GM19240 (cell line): ENCODE measurements around the gene CHEK1.
"Not testable (repeated sequence)": the region's sequence is repeated elsewhere in the genome, so short reads cannot be mapped to it uniquely, and the experiment has no call there.

Experiments used
- DNase-seq: peaks from one replicate; pipeline ENCODE4 v3.0.0; 2011; ENCODE audit warnings: low spot score; ENCODE audit not compliant: insufficient read length

CHEK1 gene

DNA sequence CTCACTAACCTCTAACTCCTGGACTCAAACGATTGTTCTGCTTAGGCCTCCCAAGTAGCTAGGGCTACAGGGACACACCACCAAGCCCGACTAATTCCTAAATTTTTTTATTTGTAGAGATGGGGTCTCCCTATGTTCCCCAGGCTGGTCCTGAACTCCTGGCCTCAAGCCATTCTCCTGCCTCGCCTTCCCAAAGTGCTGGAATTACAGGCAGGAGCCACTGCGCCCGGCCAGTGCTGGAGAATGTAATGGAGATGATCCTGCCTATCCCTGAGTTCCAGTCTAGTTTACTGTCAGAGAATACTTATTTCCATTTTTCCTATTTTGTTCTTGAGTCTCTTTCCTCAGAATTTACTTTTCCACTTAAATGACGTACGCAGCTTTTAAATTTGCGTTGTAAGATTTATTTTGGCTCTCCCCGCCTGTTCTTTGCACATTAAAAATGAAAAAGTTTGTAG, at the start of gene CHEK1:
CHEK1 (plus strand) TSS at position 408 of the 458 bp plus-strand sequence. CDS start 1,606 bp downstream, outside the sequence.
- DNase-seq = no peak

DNA sequence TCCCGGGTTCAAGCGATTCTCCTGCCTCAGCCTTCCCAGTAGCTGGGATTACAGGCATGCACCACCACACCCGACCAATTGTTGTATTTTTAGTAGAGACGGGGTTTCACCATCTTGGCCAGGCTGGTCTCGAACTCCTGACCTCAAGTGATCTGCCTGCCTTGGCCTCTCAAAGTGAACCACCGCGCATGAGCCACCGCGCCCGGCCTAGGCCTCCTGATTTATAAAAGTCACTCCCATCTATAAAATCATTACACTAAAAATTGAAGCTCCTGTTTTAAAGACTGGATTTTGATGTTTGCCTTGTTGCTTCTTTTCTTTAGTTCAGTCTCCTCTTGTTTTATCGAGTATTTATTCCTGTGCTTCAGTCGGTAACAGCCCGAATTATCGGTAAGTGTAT, 47.8 kb upstream of the CHEK1 start:
- DNase-seq = not testable (repeated sequence)

DNA sequence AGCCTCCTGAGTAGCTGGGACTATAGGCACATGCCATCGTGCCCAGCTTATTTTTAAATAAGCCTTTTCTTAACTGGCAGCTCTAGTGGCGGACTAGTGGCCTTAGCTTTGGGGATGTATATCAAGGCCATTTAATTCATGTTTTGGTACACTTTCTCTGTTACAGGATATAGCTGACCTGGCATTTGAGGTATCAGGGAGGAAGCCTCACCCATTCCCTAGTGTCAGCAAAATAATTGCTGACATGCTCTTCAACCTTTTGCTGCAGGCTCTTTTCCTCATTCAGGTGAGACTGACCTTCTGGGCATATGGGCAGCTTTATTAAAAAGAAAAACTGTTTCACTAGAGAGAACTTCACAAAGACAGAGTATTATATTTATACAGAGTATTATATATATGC, 46.2 kb upstream of the CHEK1 start:
- DNase-seq = no peak

DNA sequence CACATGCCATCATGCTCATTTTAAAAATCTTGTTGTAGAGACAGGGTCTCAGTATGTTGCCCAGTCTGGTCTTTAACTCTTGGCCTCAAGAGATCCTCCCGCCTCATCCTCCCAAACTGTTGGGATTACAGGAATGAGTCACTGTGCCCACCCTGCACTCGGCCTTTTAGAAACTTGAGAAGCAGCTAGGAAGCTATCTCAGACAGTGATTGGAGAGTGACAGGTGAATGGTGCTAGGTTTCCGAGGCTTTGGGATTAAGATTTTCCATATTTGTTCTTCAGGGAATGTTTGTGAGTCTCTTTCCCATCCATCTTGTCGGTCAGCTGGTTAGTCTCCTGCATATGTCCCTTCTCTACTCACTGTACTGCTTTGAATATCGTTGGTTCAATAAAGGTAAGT, 45.2 kb upstream of the CHEK1 start:
- DNase-seq = no peak

DNA sequence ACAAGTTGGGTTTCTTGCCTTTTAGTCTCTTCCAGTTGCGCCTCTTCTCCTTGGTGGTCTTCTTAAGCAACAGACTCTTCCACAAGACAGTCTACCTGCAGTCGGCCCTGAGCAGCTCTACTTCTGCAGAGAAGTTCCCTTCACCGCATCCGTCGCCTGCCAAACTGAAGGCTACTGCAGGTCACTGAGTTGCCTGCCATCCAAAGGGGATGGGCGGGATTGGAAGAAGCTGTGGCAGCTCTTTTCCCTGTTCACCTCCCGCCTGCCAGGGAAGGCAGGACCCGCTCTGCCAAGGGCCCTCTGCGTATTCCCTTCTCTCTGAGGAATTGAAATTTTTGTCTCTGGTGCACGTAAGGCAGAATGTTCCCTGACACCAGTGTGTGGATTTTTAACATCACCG, 41.5 kb upstream of the CHEK1 start:
- DNase-seq = no peak

DNA sequence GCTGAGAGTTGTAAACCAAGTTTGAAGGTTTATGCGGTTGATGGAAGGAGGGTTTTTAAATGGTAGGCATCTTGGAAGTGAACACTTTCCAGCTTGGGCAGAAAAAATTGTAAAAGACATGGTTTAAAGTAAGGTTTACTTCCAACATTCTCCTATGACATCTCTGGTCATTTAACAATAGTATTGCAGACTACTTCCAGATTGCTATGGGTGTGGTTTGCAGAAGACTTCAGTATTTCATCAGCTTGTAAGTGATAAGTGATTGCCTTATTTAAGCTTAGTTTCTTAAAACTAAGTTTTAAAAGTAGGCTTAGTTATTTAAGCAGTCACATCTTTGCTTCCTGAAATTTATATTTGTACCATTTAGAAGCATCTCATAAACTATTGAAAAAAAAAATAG, 39.5 kb upstream of the CHEK1 start:
- DNase-seq = no peak

DNA sequence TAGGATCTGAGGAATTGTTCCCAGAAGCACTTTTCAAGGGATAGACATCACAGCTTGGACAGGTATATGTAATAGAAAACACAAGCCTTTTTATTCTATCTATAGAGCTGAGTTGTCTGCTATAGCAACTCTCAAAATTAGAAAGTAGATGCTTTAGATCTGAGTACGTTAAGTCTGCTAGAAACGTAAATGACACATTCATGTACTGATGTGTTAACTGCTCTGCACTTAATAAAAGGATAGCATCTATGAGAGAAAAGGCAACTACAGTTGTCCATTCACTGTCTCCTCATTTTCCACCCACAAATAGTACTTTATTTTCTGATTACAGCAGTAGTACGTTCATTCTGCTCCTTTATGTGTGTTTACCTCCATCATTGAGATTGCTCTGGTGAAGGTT, 38.3 kb upstream of the CHEK1 start:
- DNase-seq = no peak

DNA sequence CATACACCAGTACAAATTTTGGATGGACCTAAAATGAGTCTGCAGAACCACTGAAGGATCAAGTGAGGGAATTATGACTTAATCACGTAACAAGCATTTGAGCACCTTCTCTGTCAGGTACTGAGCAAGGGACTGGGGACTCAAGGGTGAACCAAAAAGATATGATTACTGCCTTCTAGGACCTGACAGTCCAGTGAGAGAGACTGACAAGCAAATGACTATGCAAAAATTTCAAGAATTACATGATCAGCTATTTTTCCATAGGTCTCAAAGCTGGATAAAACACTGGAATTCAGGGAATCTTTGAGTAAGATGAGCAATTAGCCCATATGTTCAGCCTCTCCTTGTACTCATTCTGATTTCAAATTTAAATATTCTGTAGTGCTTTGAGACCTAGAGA, 37.5 kb upstream of the CHEK1 start:
- DNase-seq = no peak

DNA sequence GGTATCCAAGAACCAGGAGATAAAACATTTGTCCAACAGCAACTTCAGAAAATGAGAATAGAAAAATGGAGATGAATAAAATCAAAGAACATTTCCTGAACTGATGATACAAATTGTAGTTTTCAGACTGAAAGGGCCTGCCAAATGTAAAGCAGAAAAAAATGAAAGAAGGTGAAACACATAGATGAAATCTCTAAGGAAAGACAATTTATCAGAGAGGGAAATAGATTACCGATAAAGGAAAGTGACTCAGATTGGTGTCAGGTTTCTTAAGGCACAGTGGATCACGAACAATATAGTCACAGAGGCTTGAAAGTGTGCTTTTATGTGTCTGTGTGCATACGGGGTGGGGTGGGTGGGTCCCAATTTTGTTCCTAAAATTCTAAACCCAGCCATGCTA, 36.5 kb upstream of the CHEK1 start:
- no peak for DNase-seq

DNA sequence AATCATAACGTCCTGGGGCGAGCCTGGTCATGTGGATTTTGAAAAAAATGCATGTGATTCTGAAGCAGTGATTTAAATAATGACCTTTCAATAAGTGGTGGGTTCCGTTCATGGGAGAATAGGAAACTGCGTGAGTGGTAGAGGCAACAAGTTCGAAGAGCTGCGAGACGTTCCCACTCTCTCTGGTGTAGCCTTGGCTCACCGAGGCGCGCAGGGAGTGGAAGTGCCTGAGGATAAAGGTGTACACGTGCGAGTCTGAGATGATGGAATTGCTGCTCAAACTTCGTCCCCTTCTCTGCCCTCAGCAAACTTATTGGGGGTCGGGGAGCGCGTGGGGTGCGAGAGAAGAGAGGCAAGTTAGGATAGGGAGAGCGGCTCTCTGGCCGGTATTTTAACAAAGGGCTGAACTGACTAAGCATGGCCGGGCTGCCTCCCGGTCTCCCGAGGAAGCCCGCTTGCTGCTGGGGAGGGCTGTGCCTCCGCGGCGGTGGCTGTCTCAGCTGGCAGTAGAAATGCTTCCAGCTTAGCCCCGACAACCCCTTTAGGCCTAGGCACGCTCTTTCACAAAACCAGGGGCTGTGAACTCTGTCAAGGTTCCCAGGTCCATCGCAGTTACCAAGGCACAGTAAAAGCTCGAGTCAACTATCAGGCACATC, 33.2 kb upstream of the CHEK1 start:
- DNase-seq = no peak

DNA sequence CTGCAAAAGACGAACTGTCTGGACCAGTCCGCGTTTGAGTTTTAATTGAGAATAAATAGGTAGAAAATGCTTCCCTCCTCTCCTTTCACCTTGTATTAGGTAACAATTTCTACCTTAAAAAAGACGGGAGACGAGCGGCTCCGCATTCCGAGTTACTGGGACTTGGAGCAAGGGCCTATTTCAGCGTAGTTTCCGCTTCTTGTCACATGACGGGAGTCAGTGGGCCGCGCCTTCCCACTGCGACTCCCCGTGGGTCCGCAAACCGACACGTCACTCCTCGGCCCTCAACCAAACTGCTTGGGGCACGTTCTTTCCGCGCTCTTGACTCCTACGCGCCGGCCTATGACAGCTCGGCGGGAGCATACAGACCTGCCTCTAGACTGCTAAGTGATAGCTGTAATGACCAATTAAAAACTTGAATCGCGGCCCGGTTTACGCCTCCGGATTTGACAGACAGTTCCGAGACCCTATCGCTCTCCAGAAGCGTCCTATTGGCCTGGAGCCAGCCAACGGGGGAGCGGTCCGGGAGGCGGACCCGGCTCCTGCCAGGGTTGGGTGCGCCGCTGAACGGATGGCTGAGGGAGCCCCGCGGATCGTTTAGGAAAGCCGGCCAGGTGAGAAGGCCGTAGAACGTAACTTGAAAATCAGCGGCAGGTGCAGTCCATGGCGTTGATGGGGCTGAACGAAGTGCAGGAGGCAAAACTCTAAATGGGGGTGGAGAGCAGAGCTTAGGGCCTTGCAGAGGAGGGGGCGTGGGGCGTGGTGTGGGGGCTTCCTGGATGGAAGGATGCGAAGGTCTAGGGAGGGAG, 32.5 kb upstream of the CHEK1 start, which contains the start of gene STT3A:
STT3A (plus strand) TSS at position 548 of the 809 bp plus-strand sequence. CDS start 3,064 bp downstream, outside the sequence.
- peak; percentile 89 for DNase-seq

DNA sequence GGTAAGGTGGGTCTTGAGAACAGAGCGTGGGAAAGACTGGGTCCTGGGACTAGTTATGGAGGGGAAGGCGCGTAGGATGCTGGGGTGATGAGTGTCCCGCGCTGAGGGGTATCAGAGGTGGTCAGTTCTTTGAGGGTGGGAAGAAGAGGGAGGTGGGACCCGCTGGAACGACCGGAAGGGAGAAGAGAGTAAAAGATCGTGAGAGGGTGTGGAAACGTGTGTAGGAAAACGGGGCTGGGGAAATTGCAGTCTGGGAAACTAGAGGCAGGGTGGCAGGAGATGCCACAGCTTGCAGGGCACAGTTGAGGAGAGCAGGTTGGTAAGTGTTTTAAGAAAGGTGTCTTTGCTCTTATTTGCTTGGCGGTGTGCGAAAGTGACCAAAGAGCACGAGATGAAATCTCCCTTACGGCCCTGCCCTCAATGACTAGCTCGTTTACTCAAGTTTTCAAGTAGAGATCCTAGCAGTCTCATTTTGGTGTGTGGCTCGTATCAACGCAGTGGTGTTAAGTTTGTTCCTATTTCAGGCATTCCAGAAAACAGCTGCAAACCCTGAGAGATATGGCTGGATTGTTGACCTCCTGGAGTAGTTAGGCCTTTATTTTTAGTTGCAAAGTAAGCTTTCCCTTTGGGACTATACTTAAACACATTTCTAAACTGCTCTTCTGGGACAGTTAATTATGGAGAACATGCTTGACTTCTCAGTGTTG, 31.7 kb upstream of the CHEK1 start:
- no peak for DNase-seq

DNA sequence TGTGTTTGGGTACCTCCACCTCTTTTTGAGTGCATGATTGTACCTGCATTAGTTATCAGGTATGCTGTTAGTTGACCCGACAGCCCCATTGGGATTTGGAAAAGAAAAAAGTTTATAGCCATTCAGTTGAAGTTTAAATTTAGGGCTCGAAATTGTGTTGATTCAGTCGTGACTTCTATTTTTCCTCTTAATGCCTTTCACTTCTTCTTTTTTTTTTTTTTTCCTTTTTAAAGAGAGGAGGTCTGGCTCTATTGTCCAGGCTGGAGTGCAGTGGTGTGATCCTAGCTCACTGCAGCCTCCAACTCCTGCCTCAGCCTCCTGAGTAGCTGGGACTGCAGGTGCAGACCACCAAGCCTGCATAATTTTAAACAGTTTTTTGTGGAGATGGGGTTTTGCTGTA, 30.0 kb upstream of the CHEK1 start:
- no peak for DNase-seq

DNA sequence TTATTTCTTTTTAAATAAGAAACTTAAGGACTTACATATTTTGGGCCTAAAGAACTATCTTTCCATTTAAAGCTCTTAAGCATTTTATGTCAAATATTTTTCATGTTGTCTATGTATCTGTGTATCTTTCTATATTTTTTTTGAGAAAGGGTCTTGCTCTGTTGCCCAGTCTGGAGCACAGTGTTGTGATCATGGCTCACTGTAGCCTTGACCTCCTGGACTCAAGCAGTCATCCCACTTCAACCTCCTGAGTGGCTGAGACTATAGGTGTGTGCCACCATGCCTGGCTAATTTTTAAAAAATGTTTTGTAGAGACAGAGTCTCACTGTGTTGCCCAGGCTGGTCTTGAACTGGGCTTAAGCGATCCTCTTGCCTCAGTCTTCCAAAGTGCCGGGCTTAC, 24.3 kb upstream of the CHEK1 start:
- no peak for DNase-seq

DNA sequence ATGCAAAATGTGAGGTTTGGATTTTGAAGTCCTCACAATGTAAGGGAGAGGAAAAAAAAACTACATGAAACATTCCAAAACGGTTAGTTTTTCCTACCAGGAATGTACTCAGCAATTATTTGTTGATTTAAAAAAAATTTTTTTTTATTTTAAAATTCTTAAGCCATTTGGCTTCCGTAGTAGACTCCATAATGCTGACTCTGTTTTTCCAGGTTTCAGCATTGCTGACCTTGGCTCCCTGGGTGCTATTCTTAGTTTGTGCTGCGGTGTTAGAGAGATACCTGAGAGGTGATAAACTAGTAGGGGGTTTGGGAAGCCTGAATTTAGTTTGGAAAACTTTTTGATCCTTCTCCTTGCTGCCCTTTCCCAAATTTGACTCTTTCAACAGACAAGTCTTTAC, 21.8 kb upstream of the CHEK1 start:
- DNase-seq = no peak

DNA sequence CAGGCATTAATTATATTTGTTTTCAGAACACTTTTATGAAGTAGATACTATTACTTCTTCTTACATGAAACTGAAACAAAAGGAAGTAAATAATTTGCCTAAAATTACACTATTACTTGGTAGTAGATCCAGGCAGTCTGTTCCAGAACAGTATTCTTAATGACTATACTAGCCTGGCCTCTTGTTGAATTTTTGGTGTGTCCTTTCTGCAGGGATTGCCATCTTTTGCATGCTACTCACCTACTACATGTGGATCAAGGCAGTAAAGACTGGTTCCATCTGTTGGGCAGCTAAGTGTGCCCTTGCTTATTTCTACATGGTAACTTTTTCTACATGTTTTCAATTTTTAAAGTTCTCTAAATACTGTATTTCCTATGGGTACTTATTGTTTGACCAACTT, 19.5 kb upstream of the CHEK1 start:
- no peak for DNase-seq

DNA sequence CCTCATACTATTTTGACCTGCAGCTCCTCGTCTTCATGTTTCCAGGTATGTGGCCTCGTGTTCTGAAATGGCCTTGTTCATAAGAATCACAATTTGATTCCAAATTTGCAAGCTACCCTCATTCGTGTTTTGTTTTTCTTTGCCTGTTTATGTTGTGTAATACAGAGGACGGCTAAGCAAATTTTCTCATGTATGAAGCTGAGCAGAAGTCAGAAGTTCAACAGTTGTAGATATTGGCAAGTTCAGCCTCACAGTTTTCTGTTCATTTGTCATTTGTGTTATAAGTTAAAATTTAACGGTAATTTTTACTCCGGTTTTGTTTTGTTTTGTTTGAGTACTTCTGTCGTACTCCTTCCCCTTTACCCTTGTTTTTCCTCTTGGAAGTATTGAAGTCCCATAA, 15.4 kb upstream of the CHEK1 start:
- DNase-seq = no peak

DNA sequence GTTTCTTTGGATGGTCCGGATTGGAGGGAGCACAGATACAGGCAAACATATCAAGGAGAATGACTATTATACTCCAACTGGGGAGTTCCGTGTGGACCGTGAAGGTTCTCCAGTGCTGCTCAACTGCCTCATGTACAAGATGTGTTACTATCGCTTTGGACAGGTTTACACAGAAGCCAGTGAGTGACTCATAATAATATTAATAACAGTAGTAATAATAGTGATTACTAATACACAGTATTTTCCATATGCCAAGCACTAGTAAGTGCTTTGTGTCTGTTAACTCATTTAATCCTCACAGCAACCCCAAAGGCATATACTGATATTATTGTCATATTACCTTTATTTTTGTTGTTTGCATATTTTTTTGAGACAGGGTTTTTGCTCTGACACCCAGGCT, 6.6 kb upstream of the CHEK1 start:
- no peak for DNase-seq

DNA sequence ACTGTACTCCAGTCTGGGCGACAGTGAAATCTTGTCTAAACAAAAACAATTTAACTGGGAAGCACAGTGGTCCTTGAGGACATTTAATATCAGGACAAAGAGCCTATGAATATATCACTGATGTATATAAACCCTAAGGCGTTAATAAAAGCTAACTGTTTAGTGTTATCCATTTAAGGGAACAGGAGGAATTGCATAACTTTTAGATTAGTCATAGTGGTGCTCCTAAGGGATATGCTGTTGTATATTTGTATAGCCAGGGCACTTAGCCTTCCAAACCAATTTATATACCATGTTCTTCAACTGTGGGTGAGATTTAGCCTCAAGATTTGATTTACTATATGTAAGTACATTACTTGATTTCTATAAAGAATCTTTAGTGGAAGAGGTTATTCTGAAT, 3.0 kb upstream of the CHEK1 start:
- DNase-seq = no peak

DNA sequence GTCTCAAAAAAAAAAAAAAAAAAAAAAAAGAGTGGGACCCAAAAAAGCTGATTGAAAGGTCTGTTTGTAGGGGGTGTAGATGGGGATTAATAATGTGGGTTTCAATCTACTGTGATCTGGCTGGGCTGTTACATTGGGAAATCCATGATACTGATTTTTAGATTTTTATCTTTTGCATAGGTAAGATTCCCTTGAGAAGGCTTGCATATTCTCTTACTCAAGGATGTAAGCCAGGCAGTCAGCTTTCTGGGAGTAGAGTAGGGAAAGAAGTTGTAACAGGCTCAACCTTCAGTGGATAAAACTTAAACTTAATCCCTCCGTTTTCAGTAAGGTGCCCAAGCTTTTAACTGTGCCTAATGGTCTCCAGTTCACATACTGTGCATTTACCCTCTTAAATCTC, 1.9 kb upstream of the CHEK1 start:
- DNase-seq = no peak

DNA sequence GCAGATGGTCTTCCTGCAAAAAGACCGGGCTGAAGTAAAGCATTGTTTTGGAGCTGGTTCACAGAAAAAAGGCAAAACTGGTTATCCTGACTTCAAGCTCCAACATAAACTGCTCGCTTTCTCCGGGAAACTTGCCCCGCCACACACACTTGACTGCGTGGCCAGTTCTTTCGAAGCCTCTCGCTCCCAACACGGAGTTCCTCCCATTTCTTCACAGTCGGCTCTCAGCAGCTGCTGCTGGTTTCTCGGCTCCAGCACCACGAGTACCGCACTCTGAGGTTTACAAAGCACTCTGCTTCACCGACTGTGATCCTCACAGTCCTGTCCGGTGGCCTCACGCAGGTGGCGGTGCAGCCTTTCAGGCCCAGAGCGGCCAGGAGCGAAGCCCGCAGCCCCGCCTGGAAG, 264 bp downstream of the CHEK1 start:
- DNase-seq = no peak

DNA sequence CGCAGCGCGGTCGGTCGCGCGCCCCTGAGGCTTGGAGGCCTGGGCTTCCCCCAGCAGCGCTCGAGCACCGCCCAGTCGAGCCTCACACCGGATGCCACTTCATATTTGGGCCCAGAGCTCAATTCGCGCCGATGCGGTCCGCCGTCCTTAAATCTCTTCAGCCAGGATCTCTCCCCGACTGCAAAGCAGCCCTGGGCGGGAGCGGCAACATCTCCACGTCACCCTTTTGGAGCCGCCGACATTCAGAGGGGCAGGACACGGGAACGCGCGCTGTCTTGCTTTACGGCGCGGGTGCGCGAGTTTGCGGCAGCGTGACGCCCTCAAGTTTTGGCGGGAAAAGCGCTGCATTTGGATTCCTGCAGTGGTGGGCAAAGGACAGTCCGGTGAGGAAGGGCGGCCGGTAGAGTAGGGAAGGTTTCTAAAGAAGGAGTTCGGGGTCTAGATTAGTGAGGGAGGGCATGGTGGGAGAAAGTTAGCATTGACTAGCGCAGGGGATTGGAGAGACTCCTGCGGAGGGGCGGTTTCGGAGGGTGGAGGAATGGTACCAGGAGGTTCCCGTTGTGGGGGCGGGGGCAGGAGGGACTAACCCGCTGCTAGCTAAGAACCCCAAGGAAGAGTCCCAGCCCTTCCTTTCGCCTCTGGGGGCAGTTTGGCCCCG, 796 bp downstream of the CHEK1 start:
- DNase-seq = peak; percentile 19
